ENCODE measurements around the gene WFDC1.
"Not testable (repeated sequence)": the region's sequence is repeated elsewhere in the genome, so short reads cannot be mapped to it uniquely, and the experiment has no call there.

Gene WFDC1

DNA sequence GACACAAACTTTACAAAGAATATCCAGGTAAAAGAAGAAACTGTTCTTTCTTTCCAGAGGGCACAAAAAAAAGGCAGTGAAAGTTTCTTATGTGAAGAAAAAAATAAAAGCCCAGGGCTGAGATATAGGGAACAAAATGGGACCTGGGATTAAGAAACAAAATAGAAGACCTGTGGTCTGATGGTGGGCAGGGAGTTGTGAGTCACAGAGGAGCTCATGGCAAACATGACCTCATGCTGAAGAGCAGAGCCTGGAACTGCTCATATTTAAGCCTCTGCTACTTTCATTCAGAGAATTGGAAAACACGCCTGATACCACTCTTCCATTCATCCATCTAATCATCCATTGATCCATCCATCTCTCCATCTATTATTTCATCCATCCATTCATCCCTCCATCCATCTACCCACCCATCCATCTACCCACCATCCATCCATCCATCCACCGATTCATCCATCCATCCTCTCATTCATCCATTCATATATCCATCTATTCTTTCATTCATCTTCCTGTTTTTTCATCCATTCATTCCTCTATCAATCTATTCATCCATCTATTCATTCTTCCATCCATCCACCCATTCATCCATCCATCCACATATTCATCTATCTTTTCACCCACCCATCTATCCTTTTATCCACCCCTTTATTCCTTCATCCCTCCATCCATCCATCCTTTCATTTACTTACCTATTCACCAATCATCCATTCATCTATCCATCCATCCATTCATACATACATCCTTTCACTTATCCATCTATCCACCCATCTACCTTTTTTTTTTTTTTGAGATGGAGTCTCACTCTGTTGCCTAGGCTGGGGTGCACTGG is 30.0 kb downstream of the WFDC1 start:
- no peak overlapping the region for H3K4me3 ChIP-seq (ENCODE audit: low read depth, low read length)

DNA sequence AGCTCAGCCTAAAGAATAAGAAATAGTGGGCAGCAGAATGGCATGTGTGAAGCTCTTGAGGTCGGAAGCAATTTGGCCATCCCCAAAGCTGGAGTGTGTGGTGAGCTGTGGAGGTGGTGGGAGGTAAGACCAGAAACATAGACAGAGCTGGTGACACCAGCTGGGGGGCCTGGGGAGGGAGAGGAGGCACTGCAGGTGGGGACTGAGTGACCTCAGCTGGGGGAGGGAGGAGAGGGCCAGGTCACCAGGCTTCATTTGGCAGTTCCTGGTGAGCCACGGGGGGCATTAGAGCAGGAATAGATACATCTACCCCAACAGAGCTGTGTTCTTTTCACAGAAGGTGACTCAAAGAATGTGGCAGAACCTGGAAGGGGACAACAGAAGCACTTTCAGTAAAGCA is 31.9 kb downstream of the WFDC1 start:
- no peak overlapping the region for H3K4me3 ChIP-seq (ENCODE audit: low read depth, low read length)

DNA sequence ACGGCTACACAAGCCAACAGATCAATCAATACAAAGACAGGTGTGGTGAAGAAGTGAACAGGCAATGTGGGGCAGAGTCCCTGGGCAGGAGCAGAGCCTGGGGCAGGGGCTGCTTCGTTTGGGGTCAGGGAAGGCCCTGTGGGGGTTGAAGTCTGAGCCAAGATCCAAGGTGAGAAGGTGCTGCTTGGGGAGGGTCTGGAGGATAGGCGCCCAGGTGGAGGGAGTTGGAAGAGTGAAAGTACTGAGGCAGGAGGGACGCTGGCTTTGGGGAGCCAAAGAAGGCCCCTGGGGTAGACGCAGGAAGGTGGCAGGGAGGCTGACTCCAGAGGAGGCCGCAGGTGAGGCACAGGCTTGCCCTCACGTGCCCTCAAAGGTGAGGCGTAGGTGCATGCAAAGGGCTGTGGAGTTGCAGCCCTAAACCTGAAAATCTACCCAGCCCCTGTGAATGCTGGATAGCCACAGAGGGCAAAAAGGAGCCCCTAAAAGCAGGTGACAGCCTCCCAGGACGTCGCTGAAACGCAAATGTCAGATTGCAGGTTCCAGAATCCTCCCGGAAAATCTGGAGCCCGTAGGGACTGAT is 33.3 kb downstream of the WFDC1 start:
- H3K4me3 ChIP-seq (ENCODE audit: low read depth, low read length) = no peak overlapping the region

DNA sequence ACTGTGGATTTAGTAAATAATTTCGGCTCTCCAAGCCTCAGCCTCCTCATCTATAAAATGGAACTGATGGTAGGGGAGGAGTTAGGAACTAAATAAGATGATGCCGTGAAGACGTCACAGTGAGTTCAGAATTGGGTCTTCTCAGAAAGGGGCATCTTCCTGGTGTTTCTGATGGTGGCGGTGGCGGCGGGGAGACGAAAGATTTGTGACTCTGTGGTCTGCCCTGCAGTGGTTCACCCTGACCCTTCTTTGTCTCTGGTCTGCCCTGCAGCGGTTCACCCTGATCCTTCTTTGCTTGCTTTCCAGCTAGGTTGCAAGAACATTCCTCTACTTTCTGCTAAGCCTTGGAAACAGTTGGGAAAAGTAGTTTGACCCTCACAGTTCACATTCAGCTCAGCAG is 34.3 kb downstream of the WFDC1 start:
- H3K4me3 ChIP-seq (ENCODE audit: low read depth, low read length) = no peak overlapping the region

DNA sequence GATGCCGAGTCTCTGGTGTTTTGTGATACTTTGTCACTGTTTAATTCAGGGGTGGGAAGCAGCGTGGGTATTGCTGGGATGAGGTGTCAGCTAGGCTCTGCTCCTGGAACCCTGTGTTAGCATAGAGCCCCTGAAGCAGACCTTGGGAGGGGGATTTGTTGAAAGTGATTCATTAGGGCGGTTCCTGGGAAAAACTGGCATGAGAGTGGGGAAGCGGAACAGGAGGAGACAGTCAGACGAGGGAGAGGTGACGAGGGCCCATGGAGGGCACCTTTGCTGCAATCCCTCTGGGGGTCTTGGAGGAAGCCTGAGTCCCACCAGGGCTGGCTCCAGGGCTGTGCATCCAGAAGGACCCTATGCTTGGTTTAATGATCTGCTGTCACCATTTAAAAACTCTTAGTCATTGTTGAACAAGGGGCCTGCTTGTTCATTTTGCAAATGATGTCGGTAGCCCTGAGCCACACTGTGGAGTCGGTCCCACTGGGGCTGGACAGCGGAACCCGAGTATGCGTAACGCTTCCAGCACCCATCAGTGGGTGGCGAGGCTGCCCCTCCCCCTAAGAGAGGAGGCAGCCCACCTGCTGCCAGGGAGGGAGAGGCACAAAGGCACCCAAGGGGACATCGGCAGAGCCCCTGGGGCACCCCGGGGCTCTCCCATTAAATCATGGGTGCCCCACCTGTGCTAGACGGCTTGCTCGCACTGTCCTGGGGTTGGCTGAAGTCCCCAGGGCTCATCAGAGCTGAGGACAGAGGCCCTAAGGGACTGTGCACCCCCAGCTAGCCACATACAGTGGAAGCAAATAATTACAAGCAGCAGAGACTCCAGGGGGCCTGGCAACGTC is 35.4 kb downstream of the WFDC1 start:
- H3K4me3 ChIP-seq (ENCODE audit: low read depth, low read length) = no peak overlapping the region

DNA sequence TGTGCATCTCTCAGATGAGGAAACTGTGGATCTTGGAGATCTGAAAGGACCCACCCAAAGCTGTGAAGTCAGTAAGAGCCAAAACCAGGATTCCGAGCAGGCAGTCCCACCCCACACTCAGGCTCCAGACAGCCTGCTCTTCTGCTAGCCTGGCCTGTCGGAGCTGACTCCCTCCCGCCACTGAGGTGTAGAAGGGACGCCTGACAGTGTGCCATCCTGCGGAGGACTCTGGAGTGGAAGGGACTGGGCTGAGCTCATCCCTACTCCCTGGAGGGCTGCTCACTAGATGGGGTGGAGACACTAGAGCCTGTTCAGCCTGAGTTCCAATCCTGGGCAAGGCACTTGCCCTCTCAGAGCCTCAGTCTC is 36.0 kb downstream of the WFDC1 start:
- H3K4me3 ChIP-seq (ENCODE audit: low read depth, low read length) = no peak overlapping the region

DNA sequence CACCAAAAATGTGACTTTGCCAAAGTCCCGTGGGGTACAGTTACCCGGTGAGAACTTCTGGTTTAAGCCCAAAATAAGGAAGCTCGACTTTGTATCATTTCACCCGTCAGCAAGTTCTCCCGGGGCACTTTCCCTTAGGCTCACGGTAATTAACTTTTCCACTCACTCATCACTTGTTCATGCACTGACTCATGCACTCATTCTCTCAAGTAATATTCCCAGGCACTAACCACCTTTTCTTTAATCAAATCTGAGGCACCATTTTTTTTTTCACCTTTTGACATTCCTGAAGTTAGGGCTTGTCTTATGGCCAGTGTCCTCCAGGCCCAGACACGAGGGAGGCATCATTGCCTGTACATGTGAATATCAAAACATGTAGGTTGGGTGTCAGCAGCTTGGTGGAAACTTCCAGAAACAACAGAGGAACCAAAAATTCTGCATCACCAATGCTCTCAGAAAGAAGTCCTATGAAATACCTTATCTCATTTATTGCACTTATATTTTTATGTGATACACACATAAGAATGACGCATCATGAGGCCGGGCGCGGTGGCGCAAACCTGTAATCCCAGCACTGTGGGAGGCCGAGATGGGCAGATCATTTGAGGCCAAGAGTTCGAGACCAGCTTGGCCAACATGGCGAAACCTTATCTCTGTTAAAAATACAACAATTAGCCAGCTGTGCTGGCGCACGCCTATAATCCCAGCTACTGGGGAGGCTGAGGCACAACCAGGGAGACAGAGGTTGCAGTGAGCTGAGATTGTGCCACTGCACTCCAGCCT is 37.5 kb downstream of the WFDC1 start:
- no peak overlapping the region for H3K4me3 ChIP-seq (ENCODE audit: low read depth, low read length)

DNA sequence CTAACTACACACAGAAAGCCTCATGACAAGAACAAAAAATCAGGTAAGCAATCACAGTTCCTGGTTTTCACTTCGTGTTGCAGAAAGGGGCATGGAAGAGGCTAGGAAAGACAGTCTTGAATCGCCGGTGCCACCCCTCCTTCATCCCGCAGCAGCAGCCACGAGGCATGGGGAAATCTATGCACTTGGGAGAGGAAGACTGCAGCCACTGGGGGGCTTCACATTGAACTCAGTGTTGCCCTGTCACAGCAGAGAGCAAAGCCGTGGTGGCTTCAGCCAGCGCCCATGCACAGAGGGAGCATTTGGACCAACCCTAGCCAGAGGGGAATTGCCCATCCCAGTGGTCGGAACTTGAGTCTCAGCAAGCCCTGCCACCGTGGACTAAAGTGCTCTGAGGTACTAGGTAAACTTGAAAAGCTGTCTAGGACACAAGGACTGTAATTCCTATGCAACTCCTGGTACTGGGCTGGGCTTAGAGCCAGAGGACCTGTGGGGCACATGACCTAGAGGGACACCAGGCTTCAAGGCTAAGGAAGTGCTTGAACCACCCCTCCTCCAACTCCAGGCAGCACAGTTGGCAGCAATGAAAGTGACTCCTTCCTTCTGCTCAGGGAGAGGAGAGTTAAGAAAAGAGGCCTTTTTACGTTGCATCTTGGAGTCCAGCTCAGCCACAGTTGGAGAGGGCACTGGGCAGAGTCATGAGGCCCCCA is 38.5 kb downstream of the WFDC1 start:
- no peak overlapping the region for H3K4me3 ChIP-seq (ENCODE audit: low read depth, low read length)

DNA sequence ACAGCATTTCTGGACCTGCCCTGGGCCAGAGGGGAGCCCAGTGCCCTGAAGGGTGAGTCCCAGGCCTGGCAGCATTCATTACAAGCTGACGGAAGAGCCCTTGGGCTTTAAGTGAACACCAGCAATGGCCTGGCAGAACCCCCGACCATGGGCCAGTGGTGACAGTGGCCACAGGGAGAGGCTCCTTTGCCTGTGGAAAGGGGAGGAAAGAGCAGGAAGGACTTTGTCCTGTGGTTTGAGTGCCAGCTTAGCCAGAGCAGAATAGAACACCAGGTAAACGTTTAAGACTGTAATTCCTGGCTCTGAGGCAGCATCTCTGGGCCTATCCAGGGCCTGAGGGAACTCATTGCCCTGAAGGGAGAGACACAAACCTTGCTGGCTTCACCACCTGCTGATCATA is 39.4 kb downstream of the WFDC1 start:
- no peak overlapping the region for H3K4me3 ChIP-seq (ENCODE audit: low read depth, low read length)

DNA sequence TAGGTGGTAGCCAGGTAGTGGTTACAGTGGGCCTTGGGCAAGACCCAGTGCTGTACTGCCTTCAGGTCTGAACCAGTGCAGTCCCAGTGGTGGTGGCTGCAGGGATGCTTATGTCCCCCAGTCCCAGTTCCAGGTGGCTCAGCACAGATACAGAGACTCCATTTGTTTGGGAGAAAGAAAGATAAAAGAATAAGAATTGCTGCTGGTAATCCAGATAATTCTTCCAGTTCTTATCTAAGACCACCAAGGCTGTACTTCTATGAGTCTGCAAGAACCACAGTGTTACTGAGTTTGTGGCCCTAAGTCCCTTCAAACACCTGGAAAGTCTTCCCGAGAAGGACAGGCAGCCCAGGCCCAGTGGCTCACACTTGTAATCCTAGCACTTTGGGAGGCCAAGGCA is 39.8 kb downstream of the WFDC1 start:
- no peak overlapping the region for H3K4me3 ChIP-seq (ENCODE audit: low read depth, low read length)

DNA sequence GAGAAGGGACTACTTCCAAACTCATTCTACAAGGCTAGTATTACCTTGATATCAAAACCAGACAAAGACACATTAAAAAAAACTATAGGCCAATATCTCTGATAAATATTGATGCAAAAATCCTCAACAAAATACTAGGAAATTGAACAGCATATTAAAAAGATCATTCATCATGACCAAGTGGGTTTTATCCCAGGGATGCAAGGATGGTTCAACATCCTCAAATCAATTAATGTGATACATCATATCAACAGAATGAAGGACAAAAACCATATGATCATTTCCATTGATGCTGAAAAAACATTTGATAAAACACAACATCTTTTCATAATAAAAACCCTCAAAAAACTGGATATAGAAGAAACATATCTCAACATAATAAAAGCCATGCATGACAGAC is 42.6 kb downstream of the WFDC1 start:
- H3K4me3 ChIP-seq (ENCODE audit: low read depth, low read length) = not testable (repeated sequence)

DNA sequence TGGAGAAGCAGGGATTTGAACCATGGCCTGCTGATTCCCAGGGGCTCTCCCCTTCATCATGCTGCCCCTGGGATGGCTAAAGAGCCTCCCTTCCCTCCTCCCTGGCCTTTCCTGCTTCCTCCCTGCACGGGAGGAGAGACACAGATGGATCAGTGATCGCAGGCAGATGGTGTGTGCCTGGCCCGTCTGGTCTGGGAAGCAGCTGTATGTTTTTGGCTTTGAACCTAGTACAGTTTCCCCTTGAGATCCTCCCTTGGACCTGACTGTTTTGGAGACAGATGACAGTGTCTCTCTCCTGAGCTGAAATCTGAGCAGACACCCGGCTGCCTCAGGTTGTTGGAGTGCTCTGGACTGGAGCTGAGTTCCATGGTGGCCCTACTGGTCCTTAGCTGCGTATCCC is 44.6 kb downstream of the WFDC1 start:
- H3K4me3 ChIP-seq (ENCODE audit: low read depth, low read length) = no peak overlapping the region

DNA sequence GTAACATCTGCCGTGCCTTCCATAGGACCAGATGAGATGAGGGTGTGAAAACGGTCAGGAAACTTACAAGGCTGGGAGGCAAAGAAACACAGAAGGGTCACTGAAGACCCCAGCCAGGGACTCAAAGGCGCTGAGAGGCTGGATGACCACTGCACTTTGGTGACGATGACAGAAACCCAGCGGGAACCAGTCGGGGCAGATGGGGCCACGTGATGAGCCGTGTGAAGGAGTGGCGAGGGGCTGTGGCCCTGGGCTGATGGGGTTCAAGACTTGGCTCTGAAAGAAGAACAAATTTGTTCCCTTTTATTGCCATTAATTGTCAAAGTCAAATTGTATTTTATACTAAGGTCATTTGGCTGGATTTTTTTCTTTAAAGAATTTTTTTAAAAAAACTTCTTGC is 45.1 kb downstream of the WFDC1 start:
- no peak overlapping the region for H3K4me3 ChIP-seq (ENCODE audit: low read depth, low read length)

DNA sequence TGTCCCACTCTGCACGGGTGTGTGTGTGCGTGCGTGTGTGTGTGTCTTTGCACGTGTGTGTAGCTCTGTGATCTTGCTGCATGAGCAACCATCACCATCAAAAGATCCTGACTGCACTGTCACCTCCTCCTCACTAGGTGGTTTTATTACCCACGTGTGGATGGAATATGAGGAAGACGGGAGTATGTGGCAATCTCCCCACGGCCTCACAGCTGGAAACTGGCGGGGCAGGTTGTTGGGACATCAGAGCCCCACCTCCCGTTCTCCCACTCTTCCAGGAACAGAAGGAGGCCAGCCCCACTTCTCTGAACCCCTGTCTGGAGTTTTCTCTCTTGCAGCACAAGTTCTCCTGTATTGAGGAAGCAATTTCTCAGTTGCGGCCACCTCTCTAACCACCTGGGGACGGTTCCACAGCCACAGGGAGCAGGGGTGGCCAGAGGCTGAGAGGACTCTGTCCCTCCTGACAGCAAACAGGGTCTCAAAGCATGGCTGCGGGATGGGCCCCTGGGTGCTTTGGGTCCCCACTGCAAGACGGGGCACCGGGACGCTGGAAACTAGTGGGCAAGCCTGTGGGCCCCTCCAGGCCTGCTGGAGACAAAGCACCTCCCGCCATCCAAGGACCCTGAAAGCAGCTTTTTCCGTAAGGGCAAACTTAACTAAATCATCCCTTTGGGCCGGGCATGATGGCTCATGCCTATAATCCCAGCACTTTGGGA is 45.8 kb downstream of the WFDC1 start:
- no peak overlapping the region for H3K4me3 ChIP-seq (ENCODE audit: low read depth, low read length)

DNA sequence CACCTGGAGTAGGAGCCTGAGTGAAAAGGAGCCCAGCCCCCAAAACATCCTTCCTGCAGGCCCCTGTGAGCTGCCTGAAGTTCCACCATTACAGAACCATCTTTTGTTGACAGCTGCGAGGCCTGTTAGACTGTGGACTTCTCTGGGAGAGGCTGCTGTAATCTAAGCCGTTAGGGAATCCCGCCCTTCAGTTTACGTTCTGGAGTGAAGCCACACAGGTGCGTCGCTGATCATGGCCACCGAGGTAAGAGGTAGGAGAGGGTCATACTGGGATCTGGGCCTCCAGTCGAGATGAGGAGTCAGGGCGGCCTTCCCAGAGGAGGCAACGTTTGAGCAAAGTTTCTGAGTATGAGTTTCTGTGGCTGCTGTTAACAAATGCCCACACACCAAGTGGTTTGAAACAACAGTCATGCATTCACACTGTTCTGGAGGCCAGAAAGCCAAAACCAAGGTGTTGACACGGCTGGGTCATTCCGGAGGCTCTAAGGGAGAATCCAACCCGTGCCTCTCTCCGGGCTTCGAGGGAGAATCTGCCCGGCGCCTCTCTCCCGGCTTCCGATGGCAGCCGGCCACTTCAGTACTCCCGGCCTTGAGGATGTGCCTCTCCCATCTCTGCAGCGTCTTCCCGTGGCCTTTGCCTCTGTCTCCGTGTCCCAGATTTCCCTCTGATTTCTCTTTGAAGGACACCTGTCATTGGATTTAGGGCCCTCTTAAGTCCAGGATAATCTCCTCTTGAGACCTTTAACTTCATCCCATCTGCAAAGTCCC is 47.0 kb downstream of the WFDC1 start:
- H3K4me3 ChIP-seq (ENCODE audit: low read depth, low read length) = no peak overlapping the region

DNA sequence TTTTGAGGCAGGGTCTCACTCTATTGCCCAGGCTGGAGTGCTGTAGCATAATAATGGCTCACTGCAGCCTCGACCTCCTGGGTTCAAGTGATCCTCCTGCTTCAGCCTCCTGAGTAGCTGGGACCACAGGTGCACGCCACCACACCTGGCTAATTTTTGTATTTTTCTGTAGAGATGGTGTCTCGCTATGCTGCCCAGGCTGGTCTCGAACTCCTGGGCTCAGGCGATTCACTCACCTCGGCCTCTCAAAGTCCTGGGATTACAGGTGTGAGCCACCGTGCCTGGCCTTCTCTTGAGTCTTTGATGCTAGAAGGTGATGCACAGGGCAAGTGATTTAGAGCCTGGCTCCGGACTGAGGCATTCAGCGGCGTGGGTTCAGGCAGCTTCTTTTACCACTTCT is 49.1 kb downstream of the WFDC1 start:
- H3K4me3 ChIP-seq (ENCODE audit: low read depth, low read length) = not testable (repeated sequence)

DNA sequence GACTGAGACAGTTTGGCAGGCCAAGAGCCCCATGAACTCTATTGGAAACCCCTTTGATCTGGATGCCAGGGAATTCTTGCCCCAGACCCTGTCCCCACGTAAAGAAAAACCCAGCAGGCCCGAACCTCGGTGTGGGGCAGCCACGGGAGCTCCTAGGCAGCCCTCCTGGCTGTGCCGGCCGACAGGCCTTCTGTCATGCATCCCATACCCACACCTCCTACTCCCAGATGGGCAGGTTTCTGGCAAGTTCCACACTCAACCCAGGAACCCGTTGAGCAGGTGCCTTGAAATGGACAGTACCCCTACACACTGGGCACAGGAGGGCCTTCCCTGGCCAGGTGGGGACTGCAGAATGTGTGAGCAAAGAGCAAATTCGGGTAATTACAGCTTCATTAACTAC is 50.1 kb downstream of the WFDC1 start:
- H3K4me3 ChIP-seq (ENCODE audit: low read depth, low read length) = no peak overlapping the region

DNA sequence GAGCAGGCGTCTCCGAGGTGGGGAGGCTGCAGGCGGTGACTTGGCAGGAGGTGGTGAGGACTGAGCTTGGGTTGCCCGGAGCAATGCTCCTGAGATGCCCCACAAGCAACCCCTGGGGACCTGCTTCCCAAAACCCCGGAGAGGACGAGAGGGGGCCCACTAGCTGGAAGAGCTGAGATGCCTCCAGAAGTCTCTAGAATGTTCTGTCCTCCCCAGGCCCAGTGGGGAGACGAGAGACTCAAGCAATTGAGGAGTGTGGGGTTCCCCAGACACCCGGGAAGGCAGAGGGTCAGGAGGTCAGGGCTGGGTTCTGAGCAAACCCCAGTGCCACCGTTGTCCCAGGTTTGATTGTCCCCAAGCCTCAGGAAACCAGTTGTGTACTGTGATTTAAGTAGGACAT is 52.5 kb downstream of the WFDC1 start:
- H3K4me3 ChIP-seq (ENCODE audit: low read depth, low read length) = no peak overlapping the region

DNA sequence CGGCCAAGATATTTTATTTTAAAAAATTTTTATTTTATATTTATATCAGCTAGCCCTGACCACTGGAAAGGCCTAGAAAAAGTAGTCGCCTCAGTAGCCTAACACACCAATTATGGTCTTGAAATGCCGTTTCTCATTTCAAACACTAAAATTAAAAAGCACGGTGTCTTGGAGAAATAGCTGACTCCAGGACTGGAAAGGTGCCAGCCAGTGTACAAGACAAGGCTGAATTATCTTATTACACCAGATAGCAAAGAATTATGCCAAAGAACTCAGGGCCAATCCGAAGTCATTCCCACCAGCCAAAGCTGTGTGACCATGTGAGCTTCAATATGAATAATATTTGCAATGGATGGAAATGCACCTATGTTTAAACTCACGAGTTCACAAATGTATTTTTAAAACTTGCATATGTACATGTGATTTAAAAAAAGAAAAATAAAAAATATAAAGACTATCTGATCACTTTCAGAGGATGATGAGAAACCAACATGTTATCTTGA is 53.8 kb downstream of the WFDC1 start:
- H3K4me3 ChIP-seq (ENCODE audit: low read depth, low read length) = no peak overlapping the region
